ENCODE data around the gene RNF167.
A peak's percentile ranks its signal among the peaks of the same experiment; 100 is the strongest.

The RNF167 gene

GRCh38 chr17:4958102-4958501, 18.0 kb downstream of the RNF167 start:
- no peak for FAIRE-seq

GRCh38 chr17:4959261-4959965, 19.3 kb downstream of the RNF167 start:
- no peak for FAIRE-seq

- no peak for FAIRE-seq
These were observed 20.3 kb downstream of the RNF167 start for GRCh38 chr17:4960279-4960922.

- FAIRE-seq, result no peak
These were observed 25.4 kb downstream of the RNF167 start for GRCh38 chr17:4965311-4965986.

- peak; percentile 99 for FAIRE-seq
These were observed 26.9 kb downstream of the RNF167 start for GRCh38 chr17:4966844-4967538.

- no peak for FAIRE-seq
These were observed 27.7 kb downstream of the RNF167 start, which contains the start of gene SPAG7 for GRCh38 chr17:4967539-4968485. Gene SPAG7 (minus strand): TSS chr17:4967817. CDS start chr17:4967804, 13 bp downstream.

GRCh38 chr17:4968486-4969046, 28.5 kb downstream of the RNF167 start:
- no peak for FAIRE-seq

- FAIRE-seq, result no peak
These were observed 29.0 kb downstream of the RNF167 start for GRCh38 chr17:4969047-4969550.

GRCh38 chr17:4969551-4970173, 29.6 kb downstream of the RNF167 start:
- FAIRE-seq, result no peak

GRCh38 chr17:4970273-4970672, 30.2 kb downstream of the RNF167 start:
- FAIRE-seq, result no peak

- no peak for FAIRE-seq
These were observed 31.8 kb downstream of the RNF167 start for GRCh38 chr17:4971826-4972225.

- FAIRE-seq, result no peak
These were observed 32.3 kb downstream of the RNF167 start for GRCh38 chr17:4972322-4972721.

- FAIRE-seq, result no peak
These were observed 32.7 kb downstream of the RNF167 start for GRCh38 chr17:4972752-4973151.

- FAIRE-seq, result no peak
These were observed 33.4 kb downstream of the RNF167 start for GRCh38 chr17:4973256-4974114.

- FAIRE-seq, result no peak
These were observed 34.1 kb downstream of the RNF167 start for GRCh38 chr17:4974115-4974670.

GRCh38 chr17:4978726-4979125, 38.7 kb downstream of the RNF167 start:
- no peak for FAIRE-seq

GRCh38 chr17:4980644-4981216, 40.7 kb downstream of the RNF167 start:
- no peak for FAIRE-seq

- no peak for FAIRE-seq
These were observed 42.2 kb downstream of the RNF167 start for GRCh38 chr17:4982305-4982704.

GRCh38 chr17:4986403-4986802, 46.3 kb downstream of the RNF167 start:
- FAIRE-seq, result no peak

Measured in islet of Langerhans (tissue), 1 donor.